Stomach (tissue), 9 donors: Measurements from ENCODE around the gene DICER1. TPM values are rescaled to one million over a fixed set of nuclear protein-coding genes. Genes with fewer than 3 reads are reported as not detected.

Source experiments
- DNase-seq, 2 donors: peaks; one replicate each; pipeline versions ENCODE4 v3.0.0 to v3.0.0-alpha.2; 2013 to 2019
- H3K27ac ChIP-seq, 5 donors: fragments of 200-600 bp in 4 of 5; sonication (generic) in 4 of 5; one replicate each; pipeline ENCODE4 v1.5.1; 2013 to 2019; ENCODE audit warnings: mild to moderate bottlenecking in 1 of 5, moderate library complexity in 1 of 5
- H3K27me3 ChIP-seq, 3 donors: fragments of 200-600 bp; sonication (generic); one replicate each; pipeline ENCODE4 v1.5.1; 2017 to 2019; ENCODE audit warnings: mixed run types in 1 of 3
- H3K36me3 ChIP-seq, 4 donors: fragments of 200-600 bp; sonication (generic); 1 replicate in 3 of 4; 2 replicates in 1 of 4; pipeline ENCODE4 v1.5.1; 2016 to 2019
- H3K4me1 ChIP-seq, 4 donors: fragments of 200-600 bp; sonication (generic); one replicate each; pipeline ENCODE4 v1.5.1; 2016 to 2019
- H3K4me3 ChIP-seq, 4 donors: fragments of 200-600 bp; sonication (generic) in 3 of 4; one replicate each; pipeline ENCODE4 v1.5.1; 2016 to 2019; ENCODE audit warnings: mild to moderate bottlenecking in 1 of 4
- H3K9me3 ChIP-seq, 4 donors: fragments of 200-600 bp; sonication (generic); one replicate each; pipeline ENCODE4 v1.5.1; 2016 to 2019
- CTCF ChIP-seq, 7 experiments: fragments of 450-650 bp in 4 of 7; fragments of 200-600 bp in 3 of 7; sonication (generic) in 3 of 7; IDR thresholded peaks; one replicate each; pipeline ENCODE4 v1.5.1; 2016 to 2019; ENCODE audit warnings: antibody characterized with exemption in 7 of 7, control low read depth in 2 of 7, mild to moderate bottlenecking in 1 of 7
- EP300 ChIP-seq: sonication (generic); formaldehyde crosslinking; IDR thresholded peaks from one replicate; pipeline ENCODE4 v1.6.1; 2017; ENCODE audit warnings: antibody characterized with exemption
- POLR2A ChIP-seq, 4 donors: fragments of 450-650 bp; IDR thresholded peaks; one replicate each; pipeline ENCODE4 v1.6.1; 2016; ENCODE audit warnings: antibody characterized with exemption in 4 of 4, control low read depth in 2 of 4, mild to moderate bottlenecking in 1 of 4, moderate library complexity in 1 of 4
- POLR2AphosphoS5 ChIP-seq, 3 donors: sonication (generic); formaldehyde crosslinking; IDR thresholded peaks; one replicate each; pipeline ENCODE4 v1.6.1; 2016; ENCODE audit warnings: antibody characterized with exemption in 3 of 3
- WGBS, 5 donors: extraction: QIAGEN DNeasy Blood & Tissue Kit in 3 of 5; methylation state at CpG; one replicate each; pipeline versions ENCODE4 v1.1.5 to v1.1.7; 2013 to 2018; 5-methylcytosine and 5-hydroxymethylcytosine counted together
- intact Hi-C: fragments of 100-400 bp; cut with DNase I; formaldehyde crosslinking; loops from one replicate; pipeline ENCODE4 v1.15.1; 2023; ENCODE audit warnings: low total_unique reads
- polyA plus RNA-seq, 3 donors: library from polyadenylated mRNA; stranded (reverse); fragments of 200-250 nt; gene quantifications; one replicate each; pipeline ENCODE4 v1.2.3, GENCODE V29; 2013
- total RNA-seq, 5 donors: library from RNA; depleted of rRNA; stranded (reverse); fragments of >200 nt; gene quantifications; one replicate each; pipeline versions ENCODE4 v1.1.0 to v1.2.3, GENCODE V29; 2014 to 2016
- donor health status: healthy with polysubstance abuse.
- donor health status: Bipolar disorder and iron deficiency.
- donor health status: healthy.

Gene DICER1
- total and polyA plus RNA-seq, 8 donors = 6.1 to 104 (median 53.4) TPM

- peaks cover 27 to 67% (median 62%) of the 10 kb centered on the region in 4 donors for H3K36me3 ChIP-seq
- intact Hi-C loops = loop anchor here (10.0 kb wide), 1 partner anchor 403 kb away; no protein-coding TSS in a partner anchor
- WGBS, 5 donors = 68 to 87% (median 72%) methylated on average over 2 of the region's 2 CpGs
These were observed 59.9 kb downstream of the DICER1 start for GRCh38 chr14:95097385-95097784.

GRCh38 chr14:95096476-95096875 lies 60.9 kb downstream of the DICER1 start:
- peaks cover 25 to 67% (median 58%) of the 10 kb centered on the region in 4 donors for H3K36me3 ChIP-seq
- no peak overlapping the region for H3K27ac ChIP-seq
- H3K4me3 ChIP-seq = no peak overlapping the region
- H3K4me1 ChIP-seq = peaks cover 0 to 37% (median 16%) of the 10 kb centered on the region in 4 donors
- DNase-seq = no peak
- 82 to 86% (median 83%) methylated on average over 4 of the region's 4 CpGs for WGBS, 5 donors
- no peak for TF ChIP-seq POLR2A (IDR thresholded peaks at IDR 0.05)
- TF ChIP-seq CTCF (IDR thresholded peaks at IDR 0.05) = no peak
- TF ChIP-seq POLR2AphosphoS5 (IDR thresholded peaks at IDR 0.05) = no peak
- no peak for TF ChIP-seq EP300
- H3K9me3 ChIP-seq = no peaks in the 10 kb centered on the region
- intact Hi-C loops = loop anchor here (10.0 kb wide), 1 partner anchor 402 kb away; no protein-coding TSS in a partner anchor
- H3K27me3 ChIP-seq = no peaks in the 10 kb centered on the region

More at GRCh38 chr14:95097385-95097784, 59.9 kb downstream of the DICER1 start:
- H3K27ac ChIP-seq = no peak overlapping the region
- H3K4me1 ChIP-seq = peaks cover 0 to 37% (median 16%) of the 10 kb centered on the region in 4 donors
- H3K9me3 ChIP-seq = no peaks in the 10 kb centered on the region
- no peak for DNase-seq
- H3K4me3 ChIP-seq = no peak overlapping the region
- H3K27me3 ChIP-seq = no peaks in the 10 kb centered on the region
- no peak for TF ChIP-seq POLR2A (IDR thresholded peaks at IDR 0.05)
- no peak for TF ChIP-seq POLR2AphosphoS5 (IDR thresholded peaks at IDR 0.05)
- TF ChIP-seq CTCF (IDR thresholded peaks at IDR 0.05) = no peak
- no peak for TF ChIP-seq EP300

- Histone ChIP-seq H3K4me3 (no peak overlapping the region), H3K4me1 (peaks cover 0 to 34% (median 14%) of the 10 kb centered on the region in 4 donors), H3K36me3 (peaks cover 25 to 67% (median 56%) of the 10 kb centered on the region in 4 donors), H3K27ac (no peak overlapping the region), H3K27me3 (no peaks in the 10 kb centered on the region), H3K9me3 (no peaks in the 10 kb centered on the region)
- no peak for DNase-seq
- TF ChIP-seq POLR2AphosphoS5 (IDR thresholded peaks at IDR 0.05) = no peak
- TF ChIP-seq CTCF (IDR thresholded peaks at IDR 0.05) = no peak
- TF ChIP-seq EP300 = no peak
- no peak for TF ChIP-seq POLR2A (IDR thresholded peaks at IDR 0.05)
- intact Hi-C loops = loop anchor here (10.0 kb wide), 1 partner anchor 401 kb away; no protein-coding TSS in a partner anchor
- 79 to 89% (median 87%) methylated on average over 8 of the region's 8 CpGs for WGBS, 5 donors
These were observed 61.3 kb downstream of the DICER1 start for GRCh38 chr14:95095996-95096395.

- 90 to 97% (median 97%) methylated on average over 9 of the region's 9 CpGs for WGBS, 5 donors
These were observed 64.6 kb downstream of the DICER1 start for GRCh38 chr14:95092723-95093122.

More at GRCh38 chr14:95092723-95093122, 64.6 kb downstream of the DICER1 start:
- H3K27ac ChIP-seq = no peak overlapping the region
- no peaks in the 10 kb centered on the region for H3K27me3 ChIP-seq
- peaks cover 0 to 6% (median 0%) of the 10 kb centered on the region in 4 donors for H3K4me1 ChIP-seq
- no peak overlapping the region for H3K4me3 ChIP-seq
- intact Hi-C loops = loop anchor here (10.0 kb wide), 1 partner anchor 398 kb away; no protein-coding TSS in a partner anchor
- peaks cover 38 to 90% (median 82%) of the 10 kb centered on the region in 4 donors for H3K36me3 ChIP-seq
- DNase-seq = no peak
- H3K9me3 ChIP-seq = no peaks in the 10 kb centered on the region
- TF ChIP-seq CTCF (IDR thresholded peaks at IDR 0.05) (no peak), EP300 (no peak), POLR2A (IDR thresholded peaks at IDR 0.05) (no peak), POLR2AphosphoS5 (IDR thresholded peaks at IDR 0.05) (no peak)
